H1 (cell line): ENCODE measurements around the gene FLNA. TPM values are rescaled to one million over a fixed set of nuclear protein-coding genes. Genes with fewer than 3 reads are reported as not detected.

Source experiments
- CTCF ChIA-PET: fragments of 300-600 bp; sonication (Branson Sonifier 250); formaldehyde crosslinking; loops from one replicate; lab custom pipeline; 2021; ENCODE audit not compliant: partially characterized antibody; lab: Charles Lee
- POLR2A ChIA-PET: fragments of 300-600 bp; sonication (Branson Sonifier 250); formaldehyde crosslinking; loops from one replicate; lab custom pipeline; 2021; ENCODE audit warnings: inconsistent platforms; ENCODE audit not compliant: partially characterized antibody; lab: Charles Lee
- DNase-seq, 2 experiments: peaks; one replicate each; pipeline versions ENCODE4 v3.0.0 to v3.0.0-alpha.2; 2010 to 2022; ENCODE audit warnings: low spot score in 2 of 2, low read depth in 1 of 2, mixed read lengths in 1 of 2
- FAIRE-seq: peaks from 2 replicates; lab custom pipeline; 2011; peaks lifted over from hg19 to GRCh38; lab: Jason Lieb, UNC
- H2AFZ ChIP-seq: 2 replicates; pipeline ENCODE4 v1.8.1; 2012; ENCODE audit warnings: low read length, inconsistent platforms
- H2AK5ac ChIP-seq: 2 replicates; pipeline ENCODE4 v1.6.1; 2013; ENCODE audit warnings: low read depth, low read length
- H2BK120ac ChIP-seq: replicated peaks from 2 replicates; pipeline ENCODE3; 2013; ENCODE audit warnings: low read depth, low read length, inconsistent platforms
- H2BK12ac ChIP-seq: 2 replicates; pipeline ENCODE4 v1.6.1; 2013; ENCODE audit warnings: low read depth, low read length
- H2BK15ac ChIP-seq: 2 replicates; pipeline ENCODE4 v1.6.1; 2013; ENCODE audit warnings: low read length
- H2BK20ac ChIP-seq: 2 replicates; pipeline ENCODE4 v1.6.1; 2013; ENCODE audit warnings: low read length
- H2BK5ac ChIP-seq: 2 replicates; pipeline ENCODE4 v1.6.1; 2013; ENCODE audit warnings: low read depth, low read length
- H3K14ac ChIP-seq: 2 replicates; pipeline ENCODE4 v1.6.1; 2013; ENCODE audit warnings: inconsistent platforms; ENCODE audit not compliant: insufficient read length
- H3K18ac ChIP-seq: 2 replicates; pipeline ENCODE4 v1.6.1; 2013; ENCODE audit warnings: low read length; ENCODE audit errors: extremely low read depth
- H3K23ac ChIP-seq: 2 replicates; pipeline ENCODE4 v1.6.1; 2013; ENCODE audit warnings: inconsistent platforms; ENCODE audit not compliant: insufficient read length
- H3K23me2 ChIP-seq: 2 replicates; pipeline ENCODE4 v1.6.1; 2013; ENCODE audit warnings: low read depth, low read length
- H3K27ac ChIP-seq: 2 replicates; pipeline ENCODE4 v1.6.1; 2011; ENCODE audit warnings: low read depth, low read length, inconsistent platforms
- H3K27me3 ChIP-seq, 4 experiments: replicated peaks in 1 of 4; 1 replicate in 1 of 4; 2 replicates in 3 of 4; pipeline versions ENCODE4 v1.6.1 to v1.8.1; 2011 to 2013; ENCODE audit warnings: low read length in 3 of 4, mild to moderate bottlenecking in 3 of 4, inconsistent platforms in 2 of 4, mixed read lengths in 2 of 4, moderate library complexity in 1 of 4; ENCODE audit not compliant: control insufficient read depth in 3 of 4, insufficient read depth in 3 of 4; ENCODE audit errors: extremely low read depth in 1 of 4
- H3K36me3 ChIP-seq, 4 experiments: 2 replicates each; pipeline versions ENCODE4 v1.6.1 to v1.8.1; 2011 to 2013; ENCODE audit warnings: mild to moderate bottlenecking in 4 of 4, low read length in 3 of 4, moderate library complexity in 2 of 4, control low read depth in 1 of 4, inconsistent platforms in 1 of 4; ENCODE audit not compliant: insufficient read depth in 4 of 4, control insufficient read depth in 2 of 4
- H3K4ac ChIP-seq: replicated peaks from 2 replicates; pipeline ENCODE3; 2013; ENCODE audit warnings: low read length, low read depth, mixed read lengths, inconsistent platforms; ENCODE audit not compliant: insufficient read length
- H3K4me1 ChIP-seq, 4 experiments: replicated peaks in 1 of 4; 1 replicate in 1 of 4; 2 replicates in 3 of 4; pipeline versions ENCODE4 v1.6.1 to v1.8.1; 2011 to 2013; ENCODE audit warnings: low read length in 3 of 4, inconsistent platforms in 2 of 4, mixed read lengths in 1 of 4; ENCODE audit not compliant: insufficient read depth in 4 of 4, control insufficient read depth in 3 of 4
- H3K4me2 ChIP-seq, 2 experiments: 2 replicates each; pipeline versions ENCODE4 v1.6.1 to v1.8.1; 2011 to 2013; ENCODE audit warnings: low read depth in 2 of 2, low read length in 2 of 2, control low read depth in 1 of 2, inconsistent platforms in 1 of 2, mild to moderate bottlenecking in 1 of 2; ENCODE audit not compliant: insufficient read depth in 1 of 2
- H3K4me3 ChIP-seq, 4 experiments: fragments of 200-600, 300-600 bp in 1 of 4; sonication (generic), shearing (Covaris generic), sonication (Bioruptor Twin) in 1 of 4; 2 replicates each; pipeline versions ENCODE4 v1.5.1 to v1.8.1; 2011 to 2016; ENCODE audit warnings: low read length in 4 of 4, low read depth in 3 of 4, control low read depth in 2 of 4, inconsistent platforms in 2 of 4, mild to moderate bottlenecking in 2 of 4, mixed read lengths in 1 of 4, moderate library complexity in 1 of 4; ENCODE audit not compliant: insufficient read depth in 2 of 4; ENCODE audit errors: extremely low read depth in 1 of 4
- H3K56ac ChIP-seq: replicated peaks from 2 replicates; pipeline ENCODE3; 2013; ENCODE audit warnings: low read depth, mild to moderate bottlenecking, mixed read lengths, low read length, inconsistent platforms; ENCODE audit not compliant: insufficient read length
- H3K79me1 ChIP-seq: 2 replicates; pipeline ENCODE4 v1.6.1; 2013; ENCODE audit warnings: low read depth, low read length, control low read depth
- H3K79me2 ChIP-seq, 2 experiments: 2 replicates each; pipeline versions ENCODE4 v1.6.1 to v1.8.1; 2012 to 2013; ENCODE audit warnings: low read length in 2 of 2, mild to moderate bottlenecking in 2 of 2, inconsistent platforms in 1 of 2; ENCODE audit not compliant: insufficient read depth in 2 of 2, control insufficient read depth in 1 of 2
- H3K9ac ChIP-seq, 4 experiments: replicated peaks in 1 of 4; 1 replicate in 1 of 4; 2 replicates in 3 of 4; pipeline versions ENCODE4 v1.6.1 to v1.8.1; 2011 to 2013; ENCODE audit warnings: low read depth in 3 of 4, low read length in 3 of 4, control low read depth in 2 of 4, mild to moderate bottlenecking in 2 of 4, moderate library complexity in 2 of 4, inconsistent platforms in 1 of 4; ENCODE audit errors: extremely low read depth in 1 of 4
- H3K9me3 ChIP-seq, 2 experiments: 2 replicates each; pipeline versions ENCODE4 v1.6.1 to v1.8.1; 2012 to 2013; ENCODE audit warnings: mild to moderate bottlenecking in 2 of 2, moderate library complexity in 2 of 2, control low read depth in 1 of 2, inconsistent platforms in 1 of 2, low read depth in 1 of 2, low read length in 1 of 2, mixed read lengths in 1 of 2; ENCODE audit not compliant: insufficient read depth in 2 of 2
- H4K20me1 ChIP-seq, 2 experiments: replicated peaks in 1 of 2; 2 replicates each; pipeline versions ENCODE3 to v1.8.1; 2011 to 2013; ENCODE audit warnings: inconsistent platforms in 2 of 2, low read length in 2 of 2, mild to moderate bottlenecking in 1 of 2; ENCODE audit not compliant: insufficient read depth in 2 of 2, control insufficient read depth in 1 of 2
- H4K5ac ChIP-seq: 2 replicates; pipeline ENCODE4 v1.6.1; 2013; ENCODE audit warnings: low read length, low read depth, mixed read lengths, inconsistent platforms; ENCODE audit not compliant: insufficient read length
- H4K8ac ChIP-seq: 2 replicates; pipeline ENCODE4 v1.8.0; 2013; ENCODE audit warnings: mild to moderate bottlenecking, moderate library complexity, low read length, inconsistent platforms; ENCODE audit not compliant: insufficient read depth; ENCODE audit errors: extremely low read depth
- H4K91ac ChIP-seq: replicated peaks from 2 replicates; pipeline ENCODE3; 2013; ENCODE audit warnings: low read length, mixed read lengths, inconsistent platforms; ENCODE audit not compliant: insufficient read length
- CTBP2 ChIP-seq: IDR thresholded peaks from 2 replicates; pipeline ENCODE4 v1.7.0; 2011; ENCODE audit warnings: borderline replicate concordance, mild to moderate bottlenecking, moderate library complexity, mixed read lengths, low read length; ENCODE audit not compliant: insufficient read depth, insufficient read length
- WGBS, 2 experiments: shearing (Covaris generic) in 1 of 2; methylation state at CpG; one replicate each; pipeline versions ENCODE4 v1.1.6 to v1.1.7; 2013 to 2015; ENCODE audit warnings: low lambda C conversion rate in 2 of 2, mixed read lengths in 2 of 2, inconsistent platforms in 1 of 2, low coverage in 1 of 2, missing lambda C conversion rate in 1 of 2; ENCODE audit not compliant: insufficient replicate concordance in 2 of 2, insufficient coverage in 1 of 2, insufficient read length in 1 of 2; ENCODE audit errors: extremely low coverage in 1 of 2, missing lambda C conversion rate in 1 of 2; 5-methylcytosine and 5-hydroxymethylcytosine counted together
- polyA plus RNA-seq, 7 experiments: library from polyadenylated mRNA; depleted of rRNA in 3 of 7; stranded (reverse) in 5 of 7; unstranded in 2 of 7; fragments of >200 nt in 5 of 7; fragments of 200-250 nt in 2 of 7; gene quantifications; 1 replicate in 5 of 7; 2 replicates in 1 of 7; 4 replicates in 1 of 7; pipeline versions ENCODE4 v1.2.1 to v1.2.3, GENCODE V29; 2011 to 2013; ENCODE audit warnings: missing spikeins in 2 of 7, mixed read lengths in 2 of 7
- total RNA-seq: library from RNA; stranded (reverse); fragmentation: NEBNext Ultra II Directional; extraction: Animal tissue kit (Norgen Biotek cat#: 25700); gene quantifications from 2 replicates; pipeline ENCODE4 v1.2.1, GENCODE V29; 2021

Gene FLNA
- total and polyA plus RNA-seq, 2 of the 8 experiments (the other 6 are each of a cell fraction or from before 2014, with no cell fraction given) = 315 to 925 TPM

- H2BK20ac ChIP-seq = no peak overlapping the region
- no peak overlapping the region for H3K4ac ChIP-seq
- H2BK15ac ChIP-seq = no peak overlapping the region
- CTCF ChIA-PET = no interaction called here
- peaks cover 5 to 16% (median 10%) of the 10 kb centered on the region in 4 experiments for H3K36me3 ChIP-seq
- no peak overlapping the region for H3K9ac ChIP-seq
- H2BK5ac ChIP-seq = no peak overlapping the region
- H3K56ac ChIP-seq = no peak overlapping the region
- H4K91ac ChIP-seq = no peak overlapping the region
- no peak overlapping the region for H3K14ac ChIP-seq
- H3K4me2 ChIP-seq = no peak overlapping the region
- H4K5ac ChIP-seq = no peak overlapping the region
- no peak overlapping the region for H2BK12ac ChIP-seq
- no peaks in the 10 kb centered on the region for H3K79me1 ChIP-seq
- no peak overlapping the region for H3K4me3 ChIP-seq
- H3K9me3 ChIP-seq = no peaks in the 10 kb centered on the region
- peaks cover 3 to 4% of the 10 kb centered on the region in 2 experiments for H4K20me1 ChIP-seq
- no peak for TF ChIP-seq CTBP2
- TF ChIP-seq, all 59 proteins: peak for 0
- peaks cover 2 to 12% (median 3%) of the 10 kb centered on the region in 4 experiments; a peak in 4 of 7 replicates for H3K4me1 ChIP-seq
- no peaks in the 10 kb centered on the region for H3K23me2 ChIP-seq
- DNase-seq = no peak
- FAIRE-seq = no peak
- H2BK120ac ChIP-seq = no peak overlapping the region
- H3K27ac ChIP-seq = no peak overlapping the region
- POLR2A ChIA-PET = interaction anchor here (1.0 kb wide), 1 partner anchor 35 kb away, joined by 3 read pairs; no protein-coding TSS in a partner anchor
- no peak overlapping the region for H2AFZ ChIP-seq
- H2AK5ac ChIP-seq = no peak overlapping the region
- H3K23ac ChIP-seq = no peak overlapping the region
- WGBS, 2 experiments = 82% methylated on average over 7 of the region's 16 CpGs; no CpG with 5 or more reads in 1 of the 2 experiments
- H4K8ac ChIP-seq = no peak overlapping the region
- no peak overlapping the region for H3K18ac ChIP-seq
- no peaks in the 10 kb centered on the region for H3K79me2 ChIP-seq
- no peaks in the 10 kb centered on the region for H3K27me3 ChIP-seq
Observed at GRCh38 chrX:154404625-154405192, 30.3 kb upstream of the FLNA start.
